HFFc6 (cell line): ENCODE results near the gene SGMS2. TPM values are rescaled to one million over a fixed set of nuclear protein-coding genes. Genes with fewer than 3 reads are reported as not detected.

Experiments used
- DNase-seq: peaks from one replicate; pipeline ENCODE4 v3.0.0-alpha.2; 2018
- H3K27ac Mint-ChIP-seq: 2 replicates; pipeline ENCODE4 v1.8.0; 2020; ENCODE audit warnings: mild to moderate bottlenecking, mixed read lengths
- H3K27me3 Mint-ChIP-seq: 2 replicates; pipeline ENCODE4 v1.8.0; 2021; ENCODE audit warnings: mild to moderate bottlenecking, moderate library complexity, mixed read lengths; ENCODE audit not compliant: insufficient read depth
- H3K36me3 Mint-ChIP-seq: 2 replicates; pipeline ENCODE4 v1.8.0; 2021; ENCODE audit warnings: low read depth, mixed read lengths
- H3K4me1 Mint-ChIP-seq: 2 replicates; pipeline ENCODE4 v1.8.0; 2020; ENCODE audit warnings: low read depth, mixed read lengths
- H3K4me3 Mint-ChIP-seq: 2 replicates; pipeline ENCODE4 v1.8.0; 2020; ENCODE audit warnings: mild to moderate bottlenecking, moderate library complexity, mixed read lengths
- H3K9me3 Mint-ChIP-seq: 2 replicates; pipeline ENCODE4 v1.8.0; 2020; ENCODE audit warnings: mild to moderate bottlenecking, mixed read lengths
- CTCF ChIP-seq: fragments of 200-600 bp; sonication (generic); IDR thresholded peaks from 2 replicates; pipeline ENCODE4 v1.5.0; 2021; ENCODE audit warnings: antibody characterized with exemption, mild to moderate bottlenecking
- total RNA-seq, 6 experiments: library from RNA; stranded (reverse); fragmentation: NEBNext Ultra II Directional; extraction: Animal tissue kit (Norgen Biotek cat#: 25700); gene quantifications; 2 replicates in 1 of 6; 3 replicates in 5 of 6; pipeline ENCODE4 v1.2.3, GENCODE V29; 2021

The SGMS2 gene
- total RNA-seq, 6 experiments from 2014 or later, result 30.5 to 45.9 (median 34.7) TPM

GRCh38 chr4:107893171-107894137 lies 68.7 kb downstream of the SGMS2 start:
- Mint-ChIP-seq H3K4me3 (no peak overlapping the region), H3K9me3 (peaks cover 5% of the 10 kb centered on the region), H3K27ac (no peak overlapping the region), H3K27me3 (no peaks in the 10 kb centered on the region; the same call in 1 of the 2 replicates), H3K4me1 (peaks cover 47% of the 10 kb centered on the region), H3K36me3 (peaks cover 33% of the 10 kb centered on the region)
- no peak for TF ChIP-seq CTCF
- DNase-seq, result no peak

- Mint-ChIP-seq H3K4me3 (no peak overlapping the region), H3K4me1 (peaks cover 47% of the 10 kb centered on the region), H3K27ac (no peak overlapping the region), H3K27me3 (no peaks in the 10 kb centered on the region; the same call in 1 of the 2 replicates), H3K36me3 (peaks cover 28% of the 10 kb centered on the region), H3K9me3 (no peaks in the 10 kb centered on the region; the same call in none of the 2 replicates)
- no peak for TF ChIP-seq CTCF
- no peak for DNase-seq
These were observed 69.4 kb downstream of the SGMS2 start for GRCh38 chr4:107894138-107894603.

GRCh38 chr4:107896158-107896645 lies 71.5 kb downstream of the SGMS2 start:
- Mint-ChIP-seq H3K36me3 (peaks cover 24% of the 10 kb centered on the region), H3K27ac (peak overlapping the region; percentile 77), H3K27me3 (no peaks in the 10 kb centered on the region; the same call in 1 of the 2 replicates), H3K9me3 (no peaks in the 10 kb centered on the region; the same call in 1 of the 2 replicates), H3K4me1 (peaks cover 54% of the 10 kb centered on the region), H3K4me3 (peak overlapping the region; percentile 72)
- no peak for TF ChIP-seq CTCF
- DNase-seq, result peak; percentile 97

- no peaks in the 10 kb centered on the region; the same call in 1 of the 2 replicates for H3K9me3 Mint-ChIP-seq
- no peak for DNase-seq
- no peak for TF ChIP-seq CTCF
- H3K36me3 Mint-ChIP-seq, result peaks cover 22% of the 10 kb centered on the region
- peak overlapping the region; percentile 72 for H3K4me3 Mint-ChIP-seq
- H3K4me1 Mint-ChIP-seq, result peaks cover 54% of the 10 kb centered on the region
- no peaks in the 10 kb centered on the region; the same call in 1 of the 2 replicates for H3K27me3 Mint-ChIP-seq
- H3K27ac Mint-ChIP-seq, result peak overlapping the region; percentile 77
These were observed 71.9 kb downstream of the SGMS2 start for GRCh38 chr4:107896646-107897045.

GRCh38 chr4:107897823-107898222 lies 73.1 kb downstream of the SGMS2 start:
- DNase-seq, result no peak
- H3K4me1 Mint-ChIP-seq, result peaks cover 54% of the 10 kb centered on the region
- no peak overlapping the region for H3K4me3 Mint-ChIP-seq
- no peaks in the 10 kb centered on the region; the same call in 1 of the 2 replicates for H3K27me3 Mint-ChIP-seq
- TF ChIP-seq CTCF, result no peak
- H3K36me3 Mint-ChIP-seq, result peaks cover 25% of the 10 kb centered on the region
- H3K9me3 Mint-ChIP-seq, result no peaks in the 10 kb centered on the region
- no peak overlapping the region for H3K27ac Mint-ChIP-seq
